HG02973 (cell line): Measurements from ENCODE around the gene DPCD.

Experiments used
- ATAC-seq: cut with Tn5 transposase; IDR thresholded peaks from one replicate; pipeline ENCODE4 v1.9.1; 2021; ENCODE audit warnings: moderate library complexity; ENCODE audit not compliant: unreplicated experiment

The DPCD gene

GRCh38 chr10:101653536-101653935 is 65.4 kb downstream of the DPCD start:
- no peak for ATAC-seq

- ATAC-seq = no peak
These were observed 67.4 kb downstream of the DPCD start for GRCh38 chr10:101655570-101655969.

- no peak for ATAC-seq
These were observed 68.8 kb downstream of the DPCD start for GRCh38 chr10:101656890-101657289.

- ATAC-seq = no peak
These were observed 70.9 kb downstream of the DPCD start for GRCh38 chr10:101658975-101659374.
